H1 (cell line): ENCODE measurements around the gene CYP1A2. TPM values are rescaled to one million over a fixed set of nuclear protein-coding genes. Genes with fewer than 3 reads are reported as not detected.

ENCODE experiments used
- CEBPB ChIP-seq: IDR thresholded peaks from 2 replicates; pipeline ENCODE4 v1.6.1; 2012; ENCODE audit warnings: low read depth, low read length
- CHD2 ChIP-seq: IDR thresholded peaks from 2 replicates; pipeline ENCODE4 v1.6.1; 2012; ENCODE audit warnings: low read length, improper control_type of control experiment
- SIRT6 ChIP-seq: IDR thresholded peaks from one replicate; pipeline ENCODE4 v1.7.1; 2012; ENCODE audit warnings: low read length, inconsistent platforms
- SP1 ChIP-seq: IDR thresholded peaks from 2 replicates; pipeline ENCODE4 v1.6.1; 2011; ENCODE audit warnings: low read depth, low read length
- SRF ChIP-seq: IDR thresholded peaks from 2 replicates; pipeline ENCODE4 v1.6.1; 2011; ENCODE audit warnings: mild to moderate bottlenecking, low read depth, low read length, moderate library complexity
- TAF1 ChIP-seq: IDR thresholded peaks from 2 replicates; pipeline ENCODE4 v1.6.1; 2011; ENCODE audit warnings: mild to moderate bottlenecking, low read depth, low read length
- TBP ChIP-seq: IDR thresholded peaks from 2 replicates; pipeline ENCODE4 v1.6.1; 2011; ENCODE audit warnings: low read depth, low read length, improper control_type of control experiment
- TEAD4 ChIP-seq: IDR thresholded peaks from 2 replicates; pipeline ENCODE4 v1.6.1; 2012; ENCODE audit warnings: low read depth, low read length, inconsistent platforms, mixed read lengths
- ZNF274 ChIP-seq: IDR thresholded peaks from 2 replicates; pipeline ENCODE4 v1.7.0; 2012; ENCODE audit warnings: low read length, borderline replicate concordance; ENCODE audit errors: extremely low read depth
- polyA plus RNA-seq, 7 experiments: library from polyadenylated mRNA; depleted of rRNA in 3 of 7; stranded (reverse) in 5 of 7; unstranded in 2 of 7; fragments of >200 nt in 5 of 7; fragments of 200-250 nt in 2 of 7; gene quantifications; 1 replicate in 5 of 7; 2 replicates in 1 of 7; 4 replicates in 1 of 7; pipeline versions ENCODE4 v1.2.1 to v1.2.3, GENCODE V29; 2011 to 2013; ENCODE audit warnings: missing spikeins in 2 of 7, mixed read lengths in 2 of 7
- total RNA-seq: library from RNA; stranded (reverse); fragmentation: NEBNext Ultra II Directional; extraction: Animal tissue kit (Norgen Biotek cat#: 25700); gene quantifications from 2 replicates; pipeline ENCODE4 v1.2.1, GENCODE V29; 2021
- TF ChIP-seq, protein P1 (sequence below): fragments of 300-600 bp; sonication (generic); IDR thresholded peaks from 2 replicates; pipeline ENCODE4 v1.7.1; 2012; ENCODE audit warnings: low read length, moderate library complexity, mild to moderate bottlenecking, inconsistent platforms; ENCODE audit not compliant: insufficient replicate concordance
- TF ChIP-seq, protein P2 (sequence below): IDR thresholded peaks from 2 replicates; pipeline ENCODE4 v1.6.1; 2011; ENCODE audit warnings: low read depth, mild to moderate bottlenecking, low read length; ENCODE audit not compliant: insufficient read depth

CYP1A2 gene
- total and polyA plus RNA-seq, 2 of the 8 experiments (the other 6 are each of a cell fraction or from before 2014, with no cell fraction given) = not detected

DNA sequence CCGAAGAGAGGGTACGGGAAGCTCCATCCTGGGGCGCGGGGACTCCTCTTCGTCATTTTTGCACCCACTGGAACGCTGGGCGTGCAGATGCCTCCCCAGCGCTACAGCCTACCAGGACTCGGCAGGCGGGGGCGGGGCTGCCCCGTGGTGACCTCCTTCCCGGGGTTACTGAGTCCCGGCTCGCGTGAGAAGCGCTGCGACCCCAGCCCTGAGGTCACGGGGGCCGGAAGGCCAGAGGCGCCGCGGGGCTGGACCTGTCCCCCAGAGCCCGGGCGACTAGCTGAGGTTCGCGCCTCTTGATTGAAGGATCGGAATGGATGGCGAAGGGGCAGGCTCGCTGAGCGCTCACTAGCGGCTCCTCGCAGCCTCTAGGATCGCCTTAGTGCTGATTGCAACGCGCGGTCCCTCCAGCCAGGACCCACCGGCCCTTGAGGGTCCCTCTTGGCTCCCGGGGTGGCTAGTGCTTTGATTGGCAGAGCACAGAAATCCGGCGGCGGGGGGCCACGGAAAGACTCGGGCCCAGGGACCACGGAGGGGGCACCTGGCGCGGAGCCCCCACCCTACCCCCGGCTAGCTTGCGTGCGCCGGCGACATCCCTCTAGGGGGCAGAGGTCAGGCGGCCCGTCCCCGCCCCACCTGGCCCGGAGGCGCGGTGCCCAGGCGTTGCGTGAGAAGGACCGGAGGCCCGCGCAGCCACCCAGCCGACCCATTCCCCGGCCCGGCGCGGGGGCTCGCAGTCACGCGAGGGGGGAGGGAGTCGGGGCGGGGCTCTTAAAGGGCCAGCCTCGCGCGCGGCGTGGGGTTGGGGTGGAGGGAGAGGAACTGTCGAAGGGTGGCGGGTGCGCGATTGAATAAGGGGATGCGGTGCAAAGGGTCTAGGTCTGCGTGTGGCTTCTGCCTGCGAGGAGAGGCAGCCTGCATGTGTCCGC lies 22.5 kb upstream of the CYP1A2 start (continued):
- TF ChIP-seq SRF (no peak), TBP (no peak), CHD2 (no peak), CEBPB (no peak), ZNF274 (no peak), SP1 (no peak), TAF1 (no peak), TEAD4 (no peak), SIRT6 (no peak)
- TF ChIP-seq, protein P1, sequence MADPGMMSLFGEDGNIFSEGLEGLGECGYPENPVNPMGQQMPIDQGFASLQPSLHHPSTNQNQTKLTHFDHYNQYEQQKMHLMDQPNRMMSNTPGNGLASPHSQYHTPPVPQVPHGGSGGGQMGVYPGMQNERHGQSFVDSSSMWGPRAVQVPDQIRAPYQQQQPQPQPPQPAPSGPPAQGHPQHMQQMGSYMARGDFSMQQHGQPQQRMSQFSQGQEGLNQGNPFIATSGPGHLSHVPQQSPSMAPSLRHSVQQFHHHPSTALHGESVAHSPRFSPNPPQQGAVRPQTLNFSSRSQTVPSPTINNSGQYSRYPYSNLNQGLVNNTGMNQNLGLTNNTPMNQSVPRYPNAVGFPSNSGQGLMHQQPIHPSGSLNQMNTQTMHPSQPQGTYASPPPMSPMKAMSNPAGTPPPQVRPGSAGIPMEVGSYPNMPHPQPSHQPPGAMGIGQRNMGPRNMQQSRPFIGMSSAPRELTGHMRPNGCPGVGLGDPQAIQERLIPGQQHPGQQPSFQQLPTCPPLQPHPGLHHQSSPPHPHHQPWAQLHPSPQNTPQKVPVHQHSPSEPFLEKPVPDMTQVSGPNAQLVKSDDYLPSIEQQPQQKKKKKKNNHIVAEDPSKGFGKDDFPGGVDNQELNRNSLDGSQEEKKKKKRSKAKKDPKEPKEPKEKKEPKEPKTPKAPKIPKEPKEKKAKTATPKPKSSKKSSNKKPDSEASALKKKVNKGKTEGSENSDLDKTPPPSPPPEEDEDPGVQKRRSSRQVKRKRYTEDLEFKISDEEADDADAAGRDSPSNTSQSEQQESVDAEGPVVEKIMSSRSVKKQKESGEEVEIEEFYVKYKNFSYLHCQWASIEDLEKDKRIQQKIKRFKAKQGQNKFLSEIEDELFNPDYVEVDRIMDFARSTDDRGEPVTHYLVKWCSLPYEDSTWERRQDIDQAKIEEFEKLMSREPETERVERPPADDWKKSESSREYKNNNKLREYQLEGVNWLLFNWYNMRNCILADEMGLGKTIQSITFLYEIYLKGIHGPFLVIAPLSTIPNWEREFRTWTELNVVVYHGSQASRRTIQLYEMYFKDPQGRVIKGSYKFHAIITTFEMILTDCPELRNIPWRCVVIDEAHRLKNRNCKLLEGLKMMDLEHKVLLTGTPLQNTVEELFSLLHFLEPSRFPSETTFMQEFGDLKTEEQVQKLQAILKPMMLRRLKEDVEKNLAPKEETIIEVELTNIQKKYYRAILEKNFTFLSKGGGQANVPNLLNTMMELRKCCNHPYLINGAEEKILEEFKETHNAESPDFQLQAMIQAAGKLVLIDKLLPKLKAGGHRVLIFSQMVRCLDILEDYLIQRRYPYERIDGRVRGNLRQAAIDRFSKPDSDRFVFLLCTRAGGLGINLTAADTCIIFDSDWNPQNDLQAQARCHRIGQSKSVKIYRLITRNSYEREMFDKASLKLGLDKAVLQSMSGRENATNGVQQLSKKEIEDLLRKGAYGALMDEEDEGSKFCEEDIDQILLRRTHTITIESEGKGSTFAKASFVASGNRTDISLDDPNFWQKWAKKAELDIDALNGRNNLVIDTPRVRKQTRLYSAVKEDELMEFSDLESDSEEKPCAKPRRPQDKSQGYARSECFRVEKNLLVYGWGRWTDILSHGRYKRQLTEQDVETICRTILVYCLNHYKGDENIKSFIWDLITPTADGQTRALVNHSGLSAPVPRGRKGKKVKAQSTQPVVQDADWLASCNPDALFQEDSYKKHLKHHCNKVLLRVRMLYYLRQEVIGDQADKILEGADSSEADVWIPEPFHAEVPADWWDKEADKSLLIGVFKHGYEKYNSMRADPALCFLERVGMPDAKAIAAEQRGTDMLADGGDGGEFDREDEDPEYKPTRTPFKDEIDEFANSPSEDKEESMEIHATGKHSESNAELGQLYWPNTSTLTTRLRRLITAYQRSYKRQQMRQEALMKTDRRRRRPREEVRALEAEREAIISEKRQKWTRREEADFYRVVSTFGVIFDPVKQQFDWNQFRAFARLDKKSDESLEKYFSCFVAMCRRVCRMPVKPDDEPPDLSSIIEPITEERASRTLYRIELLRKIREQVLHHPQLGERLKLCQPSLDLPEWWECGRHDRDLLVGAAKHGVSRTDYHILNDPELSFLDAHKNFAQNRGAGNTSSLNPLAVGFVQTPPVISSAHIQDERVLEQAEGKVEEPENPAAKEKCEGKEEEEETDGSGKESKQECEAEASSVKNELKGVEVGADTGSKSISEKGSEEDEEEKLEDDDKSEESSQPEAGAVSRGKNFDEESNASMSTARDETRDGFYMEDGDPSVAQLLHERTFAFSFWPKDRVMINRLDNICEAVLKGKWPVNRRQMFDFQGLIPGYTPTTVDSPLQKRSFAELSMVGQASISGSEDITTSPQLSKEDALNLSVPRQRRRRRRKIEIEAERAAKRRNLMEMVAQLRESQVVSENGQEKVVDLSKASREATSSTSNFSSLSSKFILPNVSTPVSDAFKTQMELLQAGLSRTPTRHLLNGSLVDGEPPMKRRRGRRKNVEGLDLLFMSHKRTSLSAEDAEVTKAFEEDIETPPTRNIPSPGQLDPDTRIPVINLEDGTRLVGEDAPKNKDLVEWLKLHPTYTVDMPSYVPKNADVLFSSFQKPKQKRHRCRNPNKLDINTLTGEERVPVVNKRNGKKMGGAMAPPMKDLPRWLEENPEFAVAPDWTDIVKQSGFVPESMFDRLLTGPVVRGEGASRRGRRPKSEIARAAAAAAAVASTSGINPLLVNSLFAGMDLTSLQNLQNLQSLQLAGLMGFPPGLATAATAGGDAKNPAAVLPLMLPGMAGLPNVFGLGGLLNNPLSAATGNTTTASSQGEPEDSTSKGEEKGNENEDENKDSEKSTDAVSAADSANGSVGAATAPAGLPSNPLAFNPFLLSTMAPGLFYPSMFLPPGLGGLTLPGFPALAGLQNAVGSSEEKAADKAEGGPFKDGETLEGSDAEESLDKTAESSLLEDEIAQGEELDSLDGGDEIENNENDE = no peak
- TF ChIP-seq, protein P2, sequence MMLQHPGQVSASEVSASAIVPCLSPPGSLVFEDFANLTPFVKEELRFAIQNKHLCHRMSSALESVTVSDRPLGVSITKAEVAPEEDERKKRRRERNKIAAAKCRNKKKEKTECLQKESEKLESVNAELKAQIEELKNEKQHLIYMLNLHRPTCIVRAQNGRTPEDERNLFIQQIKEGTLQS = no peak
